GM23338 (cell line): ENCODE results near the gene EHF.

Source experiments
- EZH2phosphoT487 ChIP-seq: fragments of 200-600 bp; sonication (generic); IDR thresholded peaks from one replicate; pipeline ENCODE4 v1.8.1; 2018; ENCODE audit warnings: antibody characterized with exemption; ENCODE audit not compliant: unreplicated experiment
- NANOG ChIP-seq: IDR thresholded peaks from 2 replicates; pipeline ENCODE4 v1.6.1; 2016; ENCODE audit warnings: antibody characterized with exemption, borderline replicate concordance
- POLR2AphosphoS5 ChIP-seq: IDR thresholded peaks from 2 replicates; pipeline ENCODE4 v1.6.1; 2016; ENCODE audit warnings: antibody characterized with exemption, low read depth
- TF ChIP-seq, protein P1 (sequence below), 2 experiments: fragments of 200-600 bp in 1 of 2; sonication (generic) in 1 of 2; conservative IDR thresholded peaks; 2 replicates each; pipeline versions ENCODE4 v1.5.1 to v1.6.1; 2016 to 2017; ENCODE audit warnings: antibody characterized with exemption in 2 of 2, low read depth in 2 of 2, mild to moderate bottlenecking in 2 of 2, moderate library complexity in 1 of 2

DNA sequence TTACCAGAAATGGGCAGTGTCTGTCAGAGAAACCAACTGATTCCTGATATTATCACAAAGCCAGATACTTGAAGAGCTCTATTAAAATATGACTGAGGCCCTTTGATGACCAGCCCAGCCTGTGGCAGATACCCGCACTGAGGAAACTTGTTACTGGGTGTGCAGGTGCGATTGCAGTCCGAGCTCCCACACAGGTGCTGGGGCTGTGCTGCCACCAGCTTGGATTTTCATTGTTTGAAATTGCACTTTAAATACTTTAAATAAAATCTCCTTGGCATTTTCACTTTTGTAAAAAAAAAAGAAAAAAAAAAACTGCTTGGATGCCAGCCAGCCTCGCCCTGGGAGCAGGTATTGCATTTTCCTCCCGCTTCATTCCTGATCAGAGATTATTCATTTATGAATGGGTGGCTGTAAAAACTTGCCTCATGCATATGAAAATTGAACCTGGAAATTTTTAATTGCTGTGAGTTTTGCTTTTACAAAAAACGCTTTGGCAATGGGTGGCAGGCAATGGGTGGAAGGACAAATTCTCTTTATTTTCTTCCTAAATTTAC is 21.2 kb downstream of the EHF start:
- TF ChIP-seq, protein P1, sequence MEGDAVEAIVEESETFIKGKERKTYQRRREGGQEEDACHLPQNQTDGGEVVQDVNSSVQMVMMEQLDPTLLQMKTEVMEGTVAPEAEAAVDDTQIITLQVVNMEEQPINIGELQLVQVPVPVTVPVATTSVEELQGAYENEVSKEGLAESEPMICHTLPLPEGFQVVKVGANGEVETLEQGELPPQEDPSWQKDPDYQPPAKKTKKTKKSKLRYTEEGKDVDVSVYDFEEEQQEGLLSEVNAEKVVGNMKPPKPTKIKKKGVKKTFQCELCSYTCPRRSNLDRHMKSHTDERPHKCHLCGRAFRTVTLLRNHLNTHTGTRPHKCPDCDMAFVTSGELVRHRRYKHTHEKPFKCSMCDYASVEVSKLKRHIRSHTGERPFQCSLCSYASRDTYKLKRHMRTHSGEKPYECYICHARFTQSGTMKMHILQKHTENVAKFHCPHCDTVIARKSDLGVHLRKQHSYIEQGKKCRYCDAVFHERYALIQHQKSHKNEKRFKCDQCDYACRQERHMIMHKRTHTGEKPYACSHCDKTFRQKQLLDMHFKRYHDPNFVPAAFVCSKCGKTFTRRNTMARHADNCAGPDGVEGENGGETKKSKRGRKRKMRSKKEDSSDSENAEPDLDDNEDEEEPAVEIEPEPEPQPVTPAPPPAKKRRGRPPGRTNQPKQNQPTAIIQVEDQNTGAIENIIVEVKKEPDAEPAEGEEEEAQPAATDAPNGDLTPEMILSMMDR (conservative IDR thresholded peaks at IDR 0.05; ENCODE audit: low read depth in 2 of 2) = no peak
- TF ChIP-seq NANOG (no peak), EZH2phosphoT487 (no peak), POLR2AphosphoS5 (no peak)
